GM15510 (cell line): ENCODE measurements around the gene PROK1.

Experiments
- POLR2A ChIP-seq: IDR thresholded peaks from 3 replicates; pipeline ENCODE4 v1.6.1; 2011; ENCODE audit warnings: borderline replicate concordance; ENCODE audit not compliant: insufficient read length; ENCODE audit errors: extremely low read depth

Gene PROK1

GRCh38 chr1:110492573-110492972, 41.6 kb downstream of the PROK1 start:
- no peak for TF ChIP-seq POLR2A

DNA sequence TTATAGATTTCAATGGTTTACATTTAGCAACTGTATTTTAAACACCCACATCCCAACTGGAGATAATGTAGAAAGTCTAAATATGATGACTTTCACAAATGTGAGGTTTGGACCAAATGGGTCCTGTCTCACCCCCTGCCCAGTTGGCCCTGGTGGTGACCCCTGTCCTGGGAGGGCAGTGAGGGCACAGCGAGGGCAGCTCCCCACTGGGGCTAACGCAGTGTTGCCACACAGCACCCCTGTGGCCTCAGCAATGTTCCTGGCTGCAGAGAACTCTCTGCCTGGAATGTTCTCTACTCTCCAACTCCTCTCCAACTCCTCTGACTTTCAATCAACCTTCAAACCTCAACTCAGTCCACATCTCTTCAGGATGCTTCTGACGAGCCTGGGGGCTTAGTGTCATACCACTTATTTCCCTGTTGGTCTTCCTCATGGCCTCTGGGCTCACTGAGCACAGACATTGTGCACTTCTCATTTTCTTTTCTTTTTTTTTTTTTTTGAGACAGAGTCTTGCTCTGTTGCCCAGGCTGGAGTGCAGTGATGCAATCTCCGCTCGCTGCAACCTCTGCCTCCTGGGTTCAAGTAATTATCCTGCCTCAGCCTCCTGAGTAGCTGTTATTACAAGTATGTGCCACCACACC, 42.2 kb downstream of the PROK1 start:
- no peak for TF ChIP-seq POLR2A

DNA sequence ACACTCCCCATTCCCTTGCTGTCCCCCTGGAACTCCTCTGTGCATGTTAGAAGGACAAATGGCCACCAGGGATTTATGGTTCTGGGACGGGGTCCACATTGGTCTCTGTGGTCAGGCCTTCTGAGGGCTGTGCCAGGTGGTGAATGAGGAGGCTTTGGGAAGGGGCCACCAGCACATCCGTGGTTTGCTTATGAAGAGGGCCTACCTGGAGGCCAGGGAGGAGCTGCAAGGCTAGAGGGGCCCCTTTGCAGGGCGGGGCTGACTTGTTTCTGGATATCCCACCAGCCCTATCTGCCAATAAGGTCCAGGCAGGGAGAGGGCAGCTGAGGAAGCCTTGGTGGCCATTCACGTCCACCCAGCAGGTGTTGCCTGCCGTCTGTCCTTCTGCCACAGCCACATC, 43.1 kb downstream of the PROK1 start:
- no peak for TF ChIP-seq POLR2A

- no peak for TF ChIP-seq POLR2A
Measured at GRCh38 chr1:110494522-110495406, 43.8 kb downstream of the PROK1 start.

- TF ChIP-seq POLR2A: no peak
Measured at GRCh38 chr1:110495926-110496600, 45.1 kb downstream of the PROK1 start.

- TF ChIP-seq POLR2A: no peak
Measured at GRCh38 chr1:110498270-110498669, 47.3 kb downstream of the PROK1 start.

GRCh38 chr1:110501488-110502132, 50.7 kb downstream of the PROK1 start:
- TF ChIP-seq POLR2A: no peak

- no peak for TF ChIP-seq POLR2A
Measured at GRCh38 chr1:110502402-110503151, 51.6 kb downstream of the PROK1 start.

GRCh38 chr1:110503471-110503870, 52.5 kb downstream of the PROK1 start:
- TF ChIP-seq POLR2A: no peak

DNA sequence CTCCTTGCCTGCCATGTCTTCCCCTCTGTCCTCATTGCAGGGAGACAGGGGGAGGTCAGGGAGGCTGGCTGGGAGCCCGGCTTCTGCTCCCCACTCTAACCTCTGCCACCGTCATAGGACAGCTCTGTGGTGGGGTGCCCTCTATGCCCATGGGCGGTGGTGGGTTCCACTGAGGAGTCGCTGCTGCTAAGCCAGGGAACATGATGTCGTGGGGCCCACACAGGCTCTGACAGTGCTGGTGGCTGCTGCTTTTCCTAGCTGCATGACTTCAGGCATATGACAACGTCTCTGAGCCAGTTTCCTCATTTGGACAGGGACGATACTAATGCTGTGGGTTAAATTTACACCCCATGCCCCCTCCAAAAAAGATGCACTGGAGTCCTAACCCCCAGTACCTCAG, 53.3 kb downstream of the PROK1 start:
- no peak for TF ChIP-seq POLR2A

DNA sequence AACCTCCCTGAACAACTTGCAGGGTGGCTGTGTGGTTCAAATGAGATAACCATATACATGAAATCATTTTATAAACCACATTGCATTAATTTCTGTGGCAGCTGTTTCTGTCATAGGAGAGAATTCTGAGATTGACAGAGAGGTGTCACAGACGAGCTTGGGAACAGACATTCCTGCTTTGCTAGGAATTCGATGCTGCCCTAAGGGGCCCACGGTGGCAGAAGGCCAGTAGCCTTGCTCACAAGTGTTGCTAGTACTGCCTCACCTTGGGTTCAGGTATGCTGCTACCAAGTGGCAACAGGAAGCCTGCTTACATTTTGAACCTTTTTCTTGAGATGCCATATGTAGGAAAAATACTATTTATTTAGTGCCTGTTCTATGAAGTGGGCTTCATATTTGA, 54.6 kb downstream of the PROK1 start:
- no peak for TF ChIP-seq POLR2A

DNA sequence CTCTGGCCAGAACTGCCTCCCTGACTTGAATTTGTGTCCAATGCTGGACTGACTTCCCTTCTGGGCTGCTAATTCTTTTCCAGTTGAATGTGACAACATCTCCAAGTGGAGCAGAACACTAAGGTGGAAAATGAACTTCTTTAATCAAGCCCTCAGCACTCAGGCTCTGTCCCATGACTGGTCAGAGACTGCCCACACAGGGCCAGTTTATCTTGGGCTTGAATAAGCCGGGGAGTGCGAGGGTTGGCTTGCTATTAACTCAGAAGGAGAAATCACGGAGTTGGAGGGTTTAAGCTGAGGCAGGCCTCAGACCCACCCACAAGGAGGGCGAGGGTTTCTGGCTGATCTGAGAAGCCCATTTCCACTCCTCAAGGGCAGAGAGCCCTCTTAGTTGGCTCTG, 55.6 kb downstream of the PROK1 start:
- no peak for TF ChIP-seq POLR2A
